CD4-positive, alpha-beta T cell treated with Interleukin-15 for 4 hours (primary cell): ENCODE data around the gene ZNF668.

Source experiments
- DNase-seq: peaks from one replicate; pipeline ENCODE4 v3.0.0-alpha.2; 2020; ENCODE audit warnings: low spot score

The ZNF668 gene

GRCh38 chr16:31081428-31082351, 7.7 kb upstream of the ZNF668 start:
- no peak for DNase-seq

DNA sequence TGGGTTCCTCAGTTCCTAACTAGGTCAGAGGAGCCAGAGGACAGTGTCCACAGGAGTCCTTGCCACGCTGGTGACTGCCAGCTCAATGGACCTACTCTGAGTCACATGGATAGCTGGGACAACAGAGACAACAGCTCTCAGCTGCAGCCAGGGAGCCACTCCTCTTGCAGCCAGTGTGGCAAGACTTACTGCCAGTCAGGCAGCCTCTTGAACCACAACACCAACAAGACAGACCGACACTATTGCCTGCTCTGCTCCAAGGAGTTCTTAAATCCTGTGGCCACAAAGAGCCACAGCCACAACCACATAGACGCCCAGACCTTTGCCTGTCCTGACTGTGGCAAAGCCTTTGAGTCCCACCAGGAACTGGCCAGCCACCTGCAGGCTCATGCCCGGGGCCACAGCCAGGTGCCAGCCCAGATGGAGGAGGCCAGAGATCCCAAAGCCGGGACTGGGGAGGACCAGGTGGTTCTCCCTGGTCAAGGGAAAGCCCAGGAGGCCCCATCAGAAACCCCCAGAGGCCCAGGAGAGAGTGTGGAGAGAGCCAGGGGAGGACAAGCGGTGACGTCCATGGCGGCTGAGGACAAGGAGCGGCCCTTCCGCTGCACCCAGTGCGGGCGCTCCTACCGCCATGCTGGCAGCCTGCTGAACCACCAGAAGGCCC, 6.8 kb upstream of the ZNF668 start:
- DNase-seq = no peak

GRCh38 chr16:31080035-31080629, 6.1 kb upstream of the ZNF668 start:
- no peak for DNase-seq

DNA sequence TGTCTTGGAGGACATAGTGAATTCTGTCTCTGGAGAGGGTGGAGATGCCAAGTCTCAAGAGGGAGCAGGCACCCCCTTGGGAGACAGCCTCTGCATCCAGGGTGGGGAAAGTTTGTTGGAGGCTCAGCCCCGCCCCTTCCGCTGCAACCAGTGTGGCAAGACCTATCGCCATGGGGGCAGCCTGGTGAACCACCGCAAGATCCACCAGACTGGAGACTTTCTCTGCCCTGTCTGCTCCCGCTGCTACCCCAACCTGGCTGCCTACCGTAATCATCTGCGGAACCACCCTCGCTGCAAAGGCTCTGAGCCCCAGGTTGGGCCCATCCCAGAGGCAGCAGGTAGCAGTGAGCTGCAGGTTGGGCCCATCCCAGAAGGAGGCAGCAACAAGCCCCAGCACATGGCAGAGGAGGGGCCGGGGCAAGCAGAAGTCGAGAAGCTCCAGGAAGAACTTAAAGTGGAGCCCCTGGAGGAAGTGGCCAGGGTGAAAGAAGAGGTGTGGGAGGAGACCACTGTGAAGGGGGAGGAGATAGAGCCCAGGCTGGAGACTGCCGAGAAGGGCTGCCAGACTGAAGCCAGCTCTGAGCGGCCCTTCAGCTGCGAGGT, 5.4 kb upstream of the ZNF668 start:
- DNase-seq = no peak

DNA sequence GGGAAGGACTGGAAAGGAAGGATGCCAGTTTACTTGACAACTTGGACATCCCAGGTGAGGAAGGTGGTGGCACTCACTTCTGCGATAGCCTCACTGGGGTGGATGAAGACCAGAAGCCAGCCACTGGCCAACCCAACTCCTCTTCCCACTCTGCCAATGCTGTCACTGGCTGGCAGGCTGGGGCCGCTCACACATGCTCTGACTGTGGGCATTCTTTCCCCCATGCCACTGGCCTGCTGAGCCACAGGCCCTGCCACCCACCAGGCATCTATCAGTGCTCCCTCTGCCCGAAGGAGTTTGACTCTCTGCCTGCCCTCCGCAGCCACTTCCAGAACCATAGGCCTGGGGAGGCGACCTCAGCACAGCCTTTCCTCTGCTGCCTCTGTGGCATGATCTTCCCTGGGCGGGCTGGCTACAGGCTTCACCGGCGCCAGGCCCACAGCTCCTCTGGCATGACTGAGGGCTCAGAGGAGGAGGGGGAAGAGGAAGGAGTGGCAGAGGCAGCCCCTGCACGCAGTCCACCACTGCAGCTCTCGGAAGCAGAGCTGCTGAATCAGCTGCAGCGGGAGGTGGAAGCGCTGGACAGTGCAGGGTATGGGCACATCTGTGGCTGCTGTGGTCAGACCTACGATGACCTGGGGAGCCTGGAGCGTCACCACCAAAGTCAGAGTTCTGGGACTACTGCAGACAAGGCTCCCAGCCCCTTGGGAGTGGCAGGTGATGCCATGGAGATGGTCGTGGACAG, 4.7 kb upstream of the ZNF668 start:
- no peak for DNase-seq

GRCh38 chr16:31077592-31078396, 3.8 kb upstream of the ZNF668 start:
- DNase-seq = no peak

DNA sequence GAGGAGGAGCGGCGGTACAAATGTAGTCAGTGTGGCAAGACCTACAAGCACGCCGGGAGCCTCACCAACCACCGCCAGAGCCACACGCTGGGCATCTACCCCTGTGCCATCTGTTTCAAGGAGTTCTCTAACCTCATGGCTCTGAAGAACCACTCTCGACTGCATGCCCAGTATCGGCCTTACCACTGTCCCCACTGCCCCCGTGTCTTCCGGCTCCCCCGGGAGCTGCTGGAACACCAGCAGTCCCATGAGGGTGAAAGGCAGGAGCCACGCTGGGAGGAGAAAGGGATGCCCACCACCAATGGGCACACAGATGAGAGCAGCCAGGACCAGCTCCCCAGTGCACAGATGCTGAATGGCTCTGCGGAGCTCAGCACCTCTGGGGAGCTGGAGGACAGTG, 3.0 kb upstream of the ZNF668 start:
- DNase-seq = no peak

- no peak for DNase-seq
Measured at GRCh38 chr16:31076319-31076718, 2.3 kb upstream of the ZNF668 start.

- no peak for DNase-seq
Measured at GRCh38 chr16:31074814-31075183, 759 bp upstream of the ZNF668 start.

GRCh38 chr16:31073142-31073969, 684 bp downstream of the ZNF668 start:
- DNase-seq = peak; percentile 84

DNA sequence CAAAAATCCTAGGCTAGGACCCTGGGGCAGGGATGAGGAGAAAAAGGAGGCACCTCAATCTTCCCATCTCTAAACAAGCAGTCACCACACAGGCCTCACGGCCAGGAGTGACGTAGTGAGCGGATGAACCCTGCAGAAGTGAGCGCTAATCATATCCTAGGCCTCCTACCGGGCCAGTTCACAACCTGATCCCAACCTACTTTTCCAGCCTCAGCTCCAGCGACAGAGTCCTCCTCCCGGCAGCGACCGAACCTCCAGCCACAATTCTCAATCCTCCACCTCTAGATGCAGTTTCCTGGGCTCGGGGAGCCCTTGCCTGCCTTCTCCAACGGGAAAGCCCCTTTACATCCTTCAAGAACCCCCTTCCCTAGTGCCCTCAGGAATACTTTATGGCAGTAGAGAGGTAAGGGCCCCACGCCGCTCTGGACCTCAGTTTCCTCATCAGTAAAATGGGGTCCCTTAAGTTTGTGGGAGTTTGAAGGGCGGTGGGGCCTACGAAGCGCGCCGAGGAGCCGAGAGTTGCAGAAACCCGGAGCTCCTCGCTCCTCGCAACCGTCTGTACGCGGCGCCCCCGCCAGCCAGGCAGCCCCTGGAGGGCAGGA, 1.4 kb downstream of the ZNF668 start:
- DNase-seq = peak; percentile 16

GRCh38 chr16:31071861-31072260, 2.2 kb downstream of the ZNF668 start:
- no peak for DNase-seq

GRCh38 chr16:31067342-31067741, 6.7 kb downstream of the ZNF668 start:
- DNase-seq = no peak

DNA sequence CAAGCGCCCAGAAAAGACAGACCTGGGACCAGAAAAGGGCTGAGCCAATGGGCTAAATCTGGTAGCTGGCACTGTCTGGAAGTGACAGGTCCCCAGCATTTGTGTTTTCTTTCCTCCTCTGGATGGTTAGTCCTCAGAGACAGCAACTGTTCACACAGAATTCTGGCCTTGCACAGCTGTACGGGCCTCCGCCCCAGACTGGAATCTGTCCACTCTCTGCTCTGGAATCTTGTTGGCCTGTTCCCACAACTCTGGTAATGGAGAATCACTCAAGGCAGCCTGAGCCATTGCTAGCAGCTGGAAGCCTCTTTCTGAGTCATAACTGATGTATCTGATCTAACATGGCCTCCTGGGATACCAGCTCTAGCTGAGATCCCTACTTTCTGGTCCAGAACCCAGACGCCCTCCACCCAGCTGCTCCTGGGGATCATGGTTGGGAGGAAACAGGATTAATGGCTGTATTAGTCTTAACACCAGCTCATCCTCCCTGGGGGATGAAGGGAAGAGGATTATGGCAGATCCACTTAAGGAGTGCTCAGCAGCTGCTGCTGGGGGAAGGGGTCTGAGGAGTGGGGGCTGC, 9.1 kb downstream of the ZNF668 start:
- no peak for DNase-seq

- DNase-seq = peak; percentile 12
Measured at GRCh38 chr16:31063843-31064611, 10.0 kb downstream of the ZNF668 start.

GRCh38 chr16:31063495-31063842, 10.6 kb downstream of the ZNF668 start:
- DNase-seq = no peak

DNA sequence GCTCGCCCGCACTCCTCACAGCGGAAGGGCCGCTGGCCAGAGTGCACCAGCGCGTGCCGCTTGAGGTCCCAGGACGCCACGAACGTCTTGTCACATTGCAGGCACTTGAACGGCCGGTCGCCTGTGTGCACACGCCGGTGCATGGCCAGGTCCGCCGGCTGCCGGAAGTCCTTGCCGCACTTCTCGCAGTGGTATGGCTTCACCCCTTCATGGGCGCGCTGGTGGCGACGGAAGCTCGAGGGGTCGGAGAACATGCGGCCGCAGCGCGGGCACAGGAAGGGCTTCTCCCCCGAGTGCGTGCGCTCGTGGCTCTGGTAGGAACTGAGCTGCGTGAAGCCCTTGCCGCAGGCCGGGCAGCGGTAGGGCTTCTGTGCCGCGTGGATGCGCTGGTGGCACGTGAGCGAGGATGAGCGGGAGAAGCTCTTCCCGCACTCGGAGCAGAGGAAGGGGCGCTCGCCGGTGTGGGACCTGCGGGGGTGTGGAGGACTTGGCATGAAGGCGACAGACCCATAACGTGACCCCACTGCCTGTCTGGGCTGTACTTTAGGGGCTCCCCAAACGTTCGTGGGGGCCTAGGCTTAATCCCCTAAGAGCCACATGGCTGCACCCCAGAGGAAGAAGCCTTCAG, 12.1 kb downstream of the ZNF668 start:
- no peak for DNase-seq

DNA sequence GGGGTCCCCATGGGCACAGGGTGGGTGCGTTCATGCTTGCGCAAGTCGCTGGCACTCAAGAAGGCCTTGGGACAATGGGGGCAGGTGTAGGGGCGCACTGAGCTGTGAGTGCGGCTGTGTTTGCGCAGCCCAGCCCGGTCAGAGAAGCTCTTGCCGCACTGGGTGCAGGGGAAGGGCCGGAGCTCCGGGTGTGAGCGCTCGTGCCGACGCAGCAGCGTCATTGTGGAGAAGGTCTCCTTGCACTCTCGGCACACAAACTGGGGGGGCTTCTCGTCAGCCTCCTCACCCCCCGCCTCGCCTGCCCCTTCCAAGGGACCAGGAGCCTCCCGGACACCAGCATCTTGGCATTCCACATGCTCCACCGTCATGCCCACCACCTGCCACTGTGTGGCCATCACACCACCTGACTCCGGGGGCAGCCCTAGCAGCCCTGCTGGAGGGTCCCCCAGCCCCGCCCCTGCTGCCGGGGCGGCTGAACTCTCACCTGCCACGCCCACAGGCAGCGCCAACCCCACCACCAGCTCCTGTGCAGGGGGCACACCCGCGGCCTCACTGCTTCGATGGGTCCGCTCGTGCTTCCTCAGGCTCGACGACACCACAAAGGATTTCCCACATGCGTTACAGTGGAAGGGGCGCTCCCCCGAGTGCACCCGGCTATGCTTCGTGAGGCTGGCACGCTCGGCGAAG, 12.8 kb downstream of the ZNF668 start:
- DNase-seq = no peak
